Anterior cingulate cortex (tissue), 58 donors: Measurements from ENCODE around the gene SPIN2B.

Source experiments
- DNase-seq, 58 donors: peaks; one replicate each; lab custom pipeline; 2025; lab: John Stamatoyannopoulos, UW

SPIN2B gene

DNA sequence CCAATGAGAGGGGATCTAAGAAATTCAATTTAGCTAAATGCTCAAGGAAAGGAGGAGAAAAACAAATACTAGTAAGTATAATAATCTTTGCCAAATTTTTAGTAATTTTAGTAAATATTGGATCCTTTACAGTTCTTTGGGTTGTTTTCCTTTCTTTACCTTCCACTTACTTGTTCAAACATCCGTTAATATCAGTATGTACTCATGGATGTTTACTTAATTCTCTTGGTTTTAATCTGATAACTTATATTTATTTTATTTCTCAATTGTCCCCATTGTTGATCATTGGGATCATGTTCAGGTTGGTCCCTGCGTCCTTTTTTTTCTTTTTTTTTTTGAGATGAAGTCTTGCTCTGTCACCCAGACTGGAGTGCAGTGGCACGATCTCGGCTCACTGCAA is 46.9 kb downstream of the SPIN2B start:
- DNase-seq, result no peak

DNA sequence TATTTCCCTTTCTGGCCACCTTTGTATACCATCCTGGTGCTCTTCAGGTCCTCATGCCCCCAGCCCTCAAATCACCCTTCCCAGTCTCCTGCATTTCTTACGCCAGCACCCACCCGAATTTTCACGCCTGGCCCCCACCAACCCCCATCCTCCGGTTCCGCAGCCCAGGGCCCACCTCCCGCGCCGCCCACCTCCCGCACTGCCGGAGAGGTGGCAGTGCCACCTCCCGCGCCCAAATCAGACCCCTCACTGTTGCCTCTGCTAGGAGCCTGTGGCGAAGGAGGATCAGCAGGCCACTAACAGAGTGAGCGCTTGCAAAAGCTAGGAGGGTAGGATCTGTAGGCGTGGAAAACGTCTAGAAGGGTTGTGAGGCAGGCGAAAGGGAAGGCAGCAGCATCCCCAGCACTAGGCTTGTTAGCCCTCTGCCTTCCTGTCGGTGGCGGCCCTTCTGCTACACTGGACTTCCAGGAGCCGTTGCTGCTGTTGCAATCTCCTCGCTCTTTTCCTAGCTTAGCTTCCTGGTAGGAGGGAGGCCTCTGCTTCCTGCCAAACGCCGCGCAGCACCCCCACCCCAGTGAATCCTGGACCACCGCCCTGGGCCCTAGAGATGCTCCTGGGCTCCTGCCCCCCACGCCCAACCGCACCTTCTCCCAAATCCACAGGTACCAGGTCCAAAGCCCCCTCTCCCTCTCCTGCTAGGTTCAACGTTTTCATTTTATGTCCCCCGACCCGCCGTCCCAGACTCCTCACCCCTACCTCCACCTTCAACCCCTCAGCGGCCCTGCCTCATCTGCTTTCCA is 51.0 kb downstream of the SPIN2B start:
- DNase-seq, result peak in 1 of 58 donors; percentile 0
